ENCODE measurements around the gene PDIK1L.
A peak's percentile ranks its signal among the peaks of the same experiment; 100 is the strongest.

The PDIK1L gene

GRCh38 chr1:26111530-26112406 lies at the start of gene PDIK1L:
Gene PDIK1L (plus strand): TSS chr1:26111824. CDS start chr1:26114309, 2,485 bp downstream.
- DNase-seq = peak; percentile 96

- DNase-seq = no peak
These were observed 47.1 kb upstream of the PDIK1L start for GRCh38 chr1:26064553-26064952.

GRCh38 chr1:26066160-26066559 lies 45.5 kb upstream of the PDIK1L start:
- DNase-seq = no peak

GRCh38 chr1:26066857-26067256 lies 44.8 kb upstream of the PDIK1L start:
- no peak for DNase-seq

- peak; percentile 49 for DNase-seq
These were observed 44.2 kb upstream of the PDIK1L start, which contains the start of gene TRIM63 for GRCh38 chr1:26067432-26067911. Gene TRIM63 (minus strand): TSS chr1:26067630. CDS start chr1:26067494, 136 bp downstream.

- DNase-seq = no peak
These were observed 41.7 kb upstream of the PDIK1L start for GRCh38 chr1:26069941-26070295.

GRCh38 chr1:26070296-26070962 lies 41.2 kb upstream of the PDIK1L start:
- no peak for DNase-seq

GRCh38 chr1:26070963-26071342 lies 40.7 kb upstream of the PDIK1L start:
- DNase-seq = no peak

- DNase-seq = no peak
These were observed 39.3 kb upstream of the PDIK1L start for GRCh38 chr1:26072305-26072704.

GRCh38 chr1:26075421-26076144 lies 36.0 kb upstream of the PDIK1L start:
- no peak for DNase-seq

GRCh38 chr1:26077524-26077923 lies 34.1 kb upstream of the PDIK1L start:
- DNase-seq = no peak

- no peak for DNase-seq
These were observed 33.1 kb upstream of the PDIK1L start for GRCh38 chr1:26078286-26079177.

GRCh38 chr1:26079178-26079563 lies 32.5 kb upstream of the PDIK1L start:
- no peak for DNase-seq

GRCh38 chr1:26079960-26080814 lies 31.4 kb upstream of the PDIK1L start:
- DNase-seq = no peak

- DNase-seq = no peak
These were observed 30.2 kb upstream of the PDIK1L start for GRCh38 chr1:26081267-26082019.

- no peak for DNase-seq
These were observed 29.6 kb upstream of the PDIK1L start for GRCh38 chr1:26082020-26082350.

GRCh38 chr1:26083208-26083607 lies 28.4 kb upstream of the PDIK1L start:
- no peak for DNase-seq

GRCh38 chr1:26084091-26084561 lies 27.5 kb upstream of the PDIK1L start:
- no peak for DNase-seq

- DNase-seq = no peak
These were observed 26.8 kb upstream of the PDIK1L start for GRCh38 chr1:26084844-26085243.

- DNase-seq = no peak
These were observed 22.5 kb upstream of the PDIK1L start for GRCh38 chr1:26089125-26089524.

GRCh38 chr1:26090893-26091292 lies 20.7 kb upstream of the PDIK1L start:
- no peak for DNase-seq

Data from right hindlimb (tissue), 1 donor.